Stimulated activated CD4-positive, alpha-beta T cell treated with anti-CD3 and anti-CD28 coated beads, Interleukin-1b, Interleukin-23, amount 100 ng/mL, for 4 hours (primary cell): ENCODE data around the gene MOCS1.

Experiments used
- DNase-seq, 2 donors: peaks; one replicate each; pipeline ENCODE4 v3.0.0-alpha.2; 2020; ENCODE audit warnings: low read depth in 2 of 2

MOCS1 gene

DNA sequence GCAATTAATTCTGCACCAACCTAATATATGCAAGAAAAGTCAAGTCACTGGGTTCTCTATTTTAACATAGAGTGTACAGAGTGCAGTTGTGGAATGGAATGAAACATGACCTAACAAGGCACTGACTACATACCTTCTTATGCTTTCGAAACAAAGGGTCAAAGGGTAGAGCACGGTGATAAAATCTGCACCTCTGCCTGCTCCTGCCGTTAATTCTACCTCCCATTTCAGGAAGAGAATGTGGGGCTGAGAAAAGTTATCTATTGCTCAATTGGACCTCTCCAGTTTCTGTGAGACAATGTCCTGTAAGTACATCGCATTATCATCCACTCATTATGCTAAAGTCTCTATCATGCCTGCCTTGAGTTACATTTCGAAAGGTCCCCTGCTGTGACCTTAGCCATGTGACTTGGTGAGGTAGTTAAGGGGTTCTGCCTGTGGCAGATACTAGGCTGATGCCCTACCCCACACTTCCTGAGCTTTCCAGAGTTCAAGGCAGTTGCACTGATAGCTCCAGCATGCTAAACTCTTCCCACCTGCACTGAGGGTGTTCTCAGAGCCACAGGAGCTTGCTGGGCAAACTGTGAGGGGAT is 14.0 kb upstream of the MOCS1 start:
- DNase-seq = no peak

GRCh38 chr6:39947611-39948068 is 13.4 kb upstream of the MOCS1 start:
- no peak for DNase-seq

- DNase-seq = no peak
Measured at GRCh38 chr6:39945626-39946025, 11.4 kb upstream of the MOCS1 start.

DNA sequence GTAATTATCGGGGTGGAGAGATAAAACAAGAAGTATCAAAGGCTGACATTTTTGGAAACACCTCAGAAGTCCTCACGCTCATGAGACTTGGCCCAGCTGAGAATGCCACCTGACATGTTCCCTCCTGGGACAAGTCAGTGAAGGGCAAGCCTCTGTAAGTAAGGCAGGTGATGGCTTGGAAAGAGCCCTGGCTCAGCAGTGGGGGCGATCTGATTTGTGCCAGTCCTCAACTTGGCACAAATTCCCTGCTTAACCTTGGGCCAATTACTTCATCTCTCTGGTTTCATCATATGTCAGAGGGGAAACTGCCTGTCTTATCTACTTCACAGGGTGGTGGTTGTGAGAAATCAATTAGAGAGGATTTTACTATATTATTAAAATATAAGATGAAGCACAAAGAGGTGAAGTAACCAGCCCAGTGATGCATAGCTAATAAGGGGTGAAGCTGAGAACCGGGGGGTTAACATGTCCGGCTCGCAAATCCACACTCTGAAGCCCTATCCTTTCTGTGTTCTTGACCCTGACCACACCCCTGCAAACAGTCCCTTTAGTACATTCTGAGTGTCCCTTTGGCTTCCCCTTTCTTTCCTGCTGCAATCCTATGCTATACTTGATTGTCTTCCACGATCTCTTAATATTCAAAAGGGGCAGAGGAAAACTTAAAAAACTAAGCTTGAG is 8.8 kb upstream of the MOCS1 start:
- DNase-seq = no peak

- DNase-seq = no peak
Measured at GRCh38 chr6:39941820-39942219, 7.6 kb upstream of the MOCS1 start.

- no peak for DNase-seq
Measured at GRCh38 chr6:39941138-39941537, 6.9 kb upstream of the MOCS1 start.

GRCh38 chr6:39938773-39939654 is 4.8 kb upstream of the MOCS1 start:
- DNase-seq = no peak

GRCh38 chr6:39937686-39938333 is 3.5 kb upstream of the MOCS1 start:
- no peak for DNase-seq

DNA sequence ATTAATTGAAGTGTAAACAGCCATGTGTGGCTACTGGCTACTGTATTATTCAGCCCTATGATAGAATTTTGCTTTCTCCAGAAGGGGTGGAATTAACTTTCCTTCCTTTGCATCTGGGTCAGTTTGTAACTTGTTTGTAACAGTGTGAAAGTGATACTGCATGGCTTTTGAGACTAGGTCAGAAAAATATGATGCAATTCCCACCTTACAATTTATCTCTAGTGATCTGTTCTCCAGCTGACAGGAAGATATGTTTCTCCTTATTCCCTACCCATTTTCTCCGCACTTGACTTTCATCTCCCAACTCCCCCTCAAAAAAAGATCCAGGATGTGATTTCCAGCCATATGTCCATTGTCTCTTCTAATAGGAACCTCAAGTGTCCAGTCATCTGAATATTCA is 2.6 kb upstream of the MOCS1 start:
- DNase-seq = no peak

DNA sequence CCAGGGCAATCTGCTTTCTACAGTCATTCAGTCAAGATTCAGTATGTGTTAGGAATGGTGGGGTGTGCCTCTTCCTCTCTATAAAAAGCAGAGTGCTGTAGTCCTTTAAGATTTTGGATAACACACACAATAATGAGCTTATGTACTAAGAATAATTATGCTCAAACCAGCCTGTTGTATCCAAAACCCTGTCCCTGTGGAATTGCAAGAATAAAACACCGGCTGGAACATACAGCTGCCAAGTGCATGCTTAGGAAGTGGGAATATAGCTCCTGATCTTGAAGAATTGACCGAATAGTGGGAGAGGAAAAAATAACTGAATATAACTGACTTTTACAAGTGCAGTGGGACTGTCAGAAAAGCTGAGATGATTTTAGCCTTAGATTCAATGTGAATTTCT is 979 bp upstream of the MOCS1 start:
- no peak for DNase-seq

DNA sequence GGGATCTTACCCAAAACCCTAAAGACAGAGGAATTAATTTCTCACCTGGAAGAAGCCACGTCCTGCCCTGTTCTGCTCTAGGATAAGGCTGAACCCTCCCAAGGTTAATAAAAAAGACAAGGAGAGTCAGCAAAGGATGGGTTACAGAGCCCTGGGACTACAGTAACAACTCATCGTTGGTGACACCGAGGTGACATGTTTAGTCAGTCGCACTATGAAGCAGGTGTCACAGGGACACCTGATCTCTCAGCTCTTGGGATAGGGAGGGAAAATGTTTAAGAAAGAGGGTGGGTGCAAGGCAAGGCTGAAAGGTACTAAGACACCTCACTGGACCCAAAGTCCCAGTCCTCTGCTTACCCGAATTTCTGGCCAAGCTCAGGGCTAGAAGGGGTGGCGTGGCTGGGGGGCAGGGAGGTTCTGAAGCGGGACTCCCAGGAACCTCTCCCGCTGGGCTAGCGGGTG is 562 bp downstream of the MOCS1 start:
- DNase-seq = no peak

DNA sequence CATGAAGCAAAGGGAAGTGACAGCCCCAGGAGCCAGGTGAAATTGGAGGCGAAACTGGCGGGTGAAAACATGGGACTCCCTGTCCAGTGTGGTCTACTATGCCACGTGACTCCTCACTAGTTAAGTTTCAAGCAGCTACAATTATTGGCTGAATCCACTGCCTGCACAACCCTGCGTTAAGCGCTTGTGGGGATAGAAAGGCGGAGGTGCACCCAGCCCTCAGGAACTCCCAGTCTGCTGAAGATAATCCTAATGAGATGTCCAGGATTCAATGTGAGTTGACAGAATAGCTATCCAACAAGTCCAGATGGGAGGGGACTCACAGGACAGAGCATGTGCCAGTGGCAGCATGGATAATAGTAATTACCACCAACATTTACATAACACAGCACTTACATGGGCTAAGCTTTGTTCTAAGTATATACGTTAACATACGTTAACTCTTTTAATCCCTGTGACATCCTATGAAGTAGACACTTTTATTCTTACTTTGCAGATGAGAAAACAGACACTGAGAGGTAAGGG is 1.8 kb downstream of the MOCS1 start:
- DNase-seq = no peak

GRCh38 chr6:39931607-39932006 is 2.7 kb downstream of the MOCS1 start:
- DNase-seq = no peak

- DNase-seq = no peak
Measured at GRCh38 chr6:39930540-39930939, 3.7 kb downstream of the MOCS1 start.

DNA sequence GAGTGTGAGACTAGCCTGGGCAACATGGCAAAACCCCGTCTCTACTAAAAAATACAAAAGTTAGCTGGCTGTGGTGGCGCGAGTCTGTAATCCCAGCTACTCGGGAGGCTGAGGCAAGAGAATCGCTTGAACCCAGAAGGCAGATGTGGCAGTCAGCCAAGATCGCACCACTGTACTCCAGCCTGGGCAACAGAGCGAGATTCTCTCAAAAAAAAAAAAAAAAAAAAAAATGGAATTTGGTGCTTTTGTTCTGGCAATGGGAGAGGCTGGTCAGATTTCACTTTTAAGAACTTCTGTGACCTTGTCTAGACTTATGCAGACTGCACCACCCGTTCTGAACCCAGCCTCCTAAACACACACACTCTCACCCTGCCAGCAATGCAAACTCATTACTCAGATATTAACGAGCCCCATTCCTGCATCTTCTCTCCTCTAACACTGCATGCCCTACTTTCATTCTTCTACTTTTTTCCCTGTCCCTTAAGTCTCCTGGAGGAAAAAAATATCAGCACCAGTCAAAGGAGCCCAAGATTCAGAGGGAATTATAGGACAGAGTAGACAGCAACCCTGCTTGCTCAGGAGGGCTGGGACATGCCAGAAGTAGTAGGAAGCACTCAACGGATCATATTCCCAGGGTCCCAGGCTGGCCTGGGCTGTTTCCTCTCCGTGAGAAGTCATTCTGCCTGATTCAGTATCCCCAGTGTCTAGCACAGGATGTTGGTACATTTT is 4.4 kb downstream of the MOCS1 start:
- no peak for DNase-seq

GRCh38 chr6:39929039-39929732 is 5.1 kb downstream of the MOCS1 start:
- no peak for DNase-seq

DNA sequence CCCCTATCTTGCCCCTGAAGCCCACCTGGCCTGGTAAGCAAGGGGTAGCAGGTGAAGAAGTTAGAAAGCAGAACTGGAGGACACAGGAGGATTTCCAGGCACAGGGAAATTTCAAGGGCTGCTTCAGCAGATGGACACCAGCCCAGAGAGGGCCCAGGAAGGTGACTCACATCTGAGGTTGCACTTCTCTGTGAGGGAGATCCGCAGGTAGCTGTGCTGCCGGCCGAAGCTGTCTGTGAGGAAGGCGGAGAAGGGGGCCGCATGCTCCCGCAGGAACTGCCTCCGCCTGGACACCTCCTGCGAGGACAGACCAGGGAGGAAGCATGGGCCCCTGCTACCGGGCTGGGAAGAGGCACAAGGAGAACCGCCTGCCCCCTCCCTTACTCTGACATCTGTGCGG is 7.1 kb downstream of the MOCS1 start:
- no peak for DNase-seq

GRCh38 chr6:39926668-39927067 is 7.6 kb downstream of the MOCS1 start:
- no peak for DNase-seq

- no peak for DNase-seq
Measured at GRCh38 chr6:39925931-39926290, 8.4 kb downstream of the MOCS1 start.

GRCh38 chr6:39925191-39925930 is 8.9 kb downstream of the MOCS1 start:
- DNase-seq = no peak
